NOMO-1 (cell line): ENCODE results near the gene RPS6KB2.

ENCODE experiments used
- DNase-seq, 2 experiments: peaks; one replicate each; lab custom pipeline; 2025; ENCODE audit not compliant: unreplicated experiment in 2 of 2; lab: John Stamatoyannopoulos, UW

The RPS6KB2 gene

DNA sequence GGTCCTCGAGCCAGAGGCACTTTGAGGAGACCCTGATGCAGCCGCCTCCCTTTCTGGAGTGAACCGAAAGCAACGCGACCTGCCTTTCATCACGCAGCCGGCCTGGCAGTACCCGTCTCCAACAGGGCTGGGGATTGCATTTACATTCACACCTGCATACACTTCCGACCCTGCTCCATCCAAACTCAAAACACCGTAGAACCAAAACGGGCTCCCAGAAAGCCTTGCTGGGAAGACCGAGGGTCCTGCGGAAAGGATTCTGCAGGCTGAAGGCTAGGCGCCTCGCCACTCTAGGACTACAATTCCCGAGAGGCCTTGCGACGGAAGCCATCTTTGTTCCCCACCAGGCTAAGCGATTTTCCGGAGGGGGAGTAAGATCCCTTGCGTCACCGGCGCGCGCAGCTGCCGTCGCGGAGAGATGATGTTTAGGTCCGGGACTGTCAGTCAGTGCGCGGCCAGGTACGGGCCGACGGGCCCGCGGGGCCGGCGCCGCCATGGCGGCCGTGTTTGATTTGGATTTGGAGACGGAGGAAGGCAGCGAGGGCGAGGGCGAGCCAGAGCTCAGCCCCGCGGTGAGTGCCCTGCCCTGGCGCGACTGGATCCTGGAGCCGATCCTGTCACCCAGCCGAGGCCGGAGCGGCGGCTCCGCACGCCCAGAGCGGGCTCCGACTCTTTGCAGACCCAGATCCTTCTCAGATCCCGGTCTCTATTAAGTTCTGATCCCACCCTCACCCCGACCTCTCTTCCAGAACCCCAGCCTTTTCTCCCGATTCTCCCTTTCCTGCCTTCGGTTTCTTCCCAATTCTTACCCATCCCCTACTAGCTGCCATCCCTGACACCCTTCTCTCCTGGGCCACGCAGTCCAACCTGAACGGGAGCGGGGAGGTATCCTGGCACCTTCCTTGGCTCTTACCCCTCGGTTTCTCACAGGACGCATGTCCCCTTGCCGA is at the start of gene RPS6KB2:
Gene RPS6KB2, plus strand, starts transcription at position 443 of the 950 bp plus-strand sequence. Its CDS starts 52 bp downstream, at position 495.
- peak; percentile 95 to 97 for DNase-seq

DNA sequence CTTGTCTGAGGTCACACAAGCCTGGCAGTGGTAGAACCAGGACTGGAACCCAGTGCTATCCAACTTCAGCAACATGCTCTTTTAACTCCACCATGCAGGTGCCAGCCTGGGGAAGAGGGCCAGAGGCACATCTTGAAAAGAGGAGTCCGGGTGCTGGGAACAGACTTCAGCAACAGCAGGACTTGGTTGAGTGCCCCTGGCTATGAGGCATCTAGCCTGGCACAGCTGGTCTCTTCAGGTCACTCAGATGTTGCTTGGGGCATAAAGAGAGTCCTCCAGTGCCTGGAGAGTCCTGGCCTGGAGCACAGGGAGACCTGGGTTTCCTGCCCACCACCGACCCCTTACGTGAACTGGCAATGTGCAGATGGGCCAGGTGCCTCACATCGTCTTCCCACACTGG is 49.8 kb upstream of the RPS6KB2 start:
- no peak for DNase-seq

DNA sequence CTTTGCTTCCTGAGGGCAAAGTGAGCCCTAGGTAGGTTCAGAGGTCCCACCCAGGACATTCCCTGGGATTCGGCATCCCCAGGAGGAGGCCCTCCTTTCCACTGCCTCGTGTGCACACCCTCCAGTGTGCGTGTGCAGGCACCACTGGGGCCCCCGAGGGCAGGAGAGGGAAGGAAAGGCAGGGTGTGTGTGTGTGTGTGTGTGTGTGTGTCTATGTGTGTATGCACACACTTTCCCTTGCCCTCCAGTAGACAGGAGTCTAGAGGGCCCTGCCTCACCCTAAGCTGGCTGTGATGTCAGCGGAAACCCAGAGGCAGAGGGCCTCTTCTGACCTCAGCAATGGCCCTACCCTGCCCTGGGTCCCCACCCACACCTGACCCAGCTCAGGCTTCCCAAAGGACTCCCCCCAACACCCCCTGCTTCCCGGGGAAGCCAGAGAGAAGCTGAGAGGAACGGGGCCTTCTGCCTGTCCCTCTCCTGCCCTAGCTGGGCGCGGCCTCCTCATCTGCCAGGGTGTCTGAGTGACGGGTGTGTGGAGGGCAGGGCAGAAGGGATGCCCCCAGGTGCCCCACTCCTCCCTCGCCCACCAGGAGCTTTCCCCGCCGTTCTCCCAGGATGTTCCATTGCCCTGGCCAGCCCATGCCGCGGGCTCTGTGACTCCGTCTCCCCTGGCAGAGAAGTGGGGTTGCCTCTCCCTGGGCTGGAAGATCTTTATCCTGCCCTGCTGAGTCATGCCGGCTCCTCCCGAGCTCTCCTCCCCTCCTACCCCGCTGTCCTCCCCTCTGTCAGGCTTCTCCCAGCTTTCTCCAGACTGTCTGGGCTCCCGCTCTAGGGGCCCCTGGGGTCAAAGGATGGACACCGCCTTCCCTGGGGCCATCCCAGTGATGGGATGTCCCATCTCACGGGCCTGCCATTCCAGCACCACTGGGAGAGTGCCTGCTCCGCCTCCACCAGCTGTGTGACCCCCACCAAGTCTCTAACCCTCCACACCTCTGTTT is 48.9 kb upstream of the RPS6KB2 start:
- no peak for DNase-seq

DNA sequence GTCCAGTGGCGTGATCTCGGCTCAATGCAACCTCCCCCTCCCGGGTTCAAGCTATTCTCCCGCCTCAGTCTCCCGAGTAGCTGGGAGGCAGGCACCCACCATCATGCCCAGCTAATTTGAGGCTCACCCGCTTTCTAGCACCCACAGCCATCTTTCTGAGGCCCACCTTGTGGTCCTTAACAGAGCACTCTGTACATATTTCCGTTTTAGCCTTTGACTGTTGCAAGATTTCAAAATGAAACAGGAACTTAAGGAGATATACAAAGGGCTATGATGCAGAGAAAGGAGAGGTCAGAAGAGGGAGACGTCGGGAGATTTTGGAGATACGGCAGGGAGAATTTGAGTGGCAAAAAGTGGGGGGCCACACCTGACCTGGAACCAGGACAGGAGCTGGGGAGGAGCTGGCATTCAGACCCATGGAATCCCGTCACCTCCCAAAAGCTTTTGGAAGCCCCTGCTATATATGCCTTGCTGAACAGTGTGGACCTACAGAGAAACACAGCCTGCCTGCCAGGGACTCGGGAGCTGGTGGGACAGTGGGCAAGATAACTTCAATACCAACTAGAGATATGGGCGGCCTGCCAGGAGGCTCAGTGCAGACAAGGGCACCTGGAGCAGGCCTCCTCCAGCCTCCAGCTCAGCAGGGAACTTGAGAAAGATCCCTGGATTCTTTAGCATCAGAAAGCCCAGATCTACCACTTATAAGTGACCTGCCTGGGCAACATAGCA is 46.9 kb upstream of the RPS6KB2 start:
- peak; percentile 75 to 91 for DNase-seq

DNA sequence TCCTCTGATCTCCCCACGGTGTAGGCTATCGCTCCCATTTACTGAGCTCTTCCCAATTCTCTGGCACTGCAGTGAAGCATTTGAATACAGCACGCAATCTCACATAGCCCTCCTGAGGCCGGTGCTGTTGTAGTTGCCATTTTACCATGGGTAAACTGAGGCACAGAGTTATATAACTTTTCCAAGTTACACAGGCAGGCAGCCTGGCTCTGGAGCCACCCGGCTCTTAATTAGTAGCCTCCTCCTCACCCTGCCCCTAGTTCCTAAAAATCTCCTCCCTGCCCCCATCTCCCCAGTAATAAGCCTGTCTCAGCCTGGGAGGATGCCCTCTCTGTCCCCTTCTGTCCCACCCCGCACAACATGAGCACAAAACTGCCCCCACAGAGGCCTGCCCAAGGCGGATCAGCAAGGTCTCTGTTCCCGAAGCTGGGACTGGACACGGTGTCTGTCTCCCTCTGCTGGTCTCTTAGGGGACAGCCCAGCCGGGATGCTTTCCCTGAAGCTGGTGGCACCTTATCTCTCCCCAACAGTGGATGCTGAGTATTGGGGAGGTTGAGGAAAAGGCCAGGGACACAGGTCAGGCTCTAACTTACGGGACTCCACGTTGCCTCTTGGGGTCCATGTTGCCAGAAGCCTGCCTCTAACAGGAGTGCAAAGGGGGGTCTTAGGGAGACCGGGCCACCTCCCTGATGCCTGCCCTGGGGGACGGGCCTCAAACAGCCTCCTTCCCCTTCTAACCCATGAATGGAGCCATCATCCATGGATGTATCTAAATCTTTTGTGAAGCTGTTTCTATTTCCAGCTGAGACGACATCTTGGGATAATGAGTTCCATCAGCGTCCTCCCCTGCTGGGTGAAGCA is 45.8 kb upstream of the RPS6KB2 start:
- DNase-seq, result peak; percentile 70 to 72

DNA sequence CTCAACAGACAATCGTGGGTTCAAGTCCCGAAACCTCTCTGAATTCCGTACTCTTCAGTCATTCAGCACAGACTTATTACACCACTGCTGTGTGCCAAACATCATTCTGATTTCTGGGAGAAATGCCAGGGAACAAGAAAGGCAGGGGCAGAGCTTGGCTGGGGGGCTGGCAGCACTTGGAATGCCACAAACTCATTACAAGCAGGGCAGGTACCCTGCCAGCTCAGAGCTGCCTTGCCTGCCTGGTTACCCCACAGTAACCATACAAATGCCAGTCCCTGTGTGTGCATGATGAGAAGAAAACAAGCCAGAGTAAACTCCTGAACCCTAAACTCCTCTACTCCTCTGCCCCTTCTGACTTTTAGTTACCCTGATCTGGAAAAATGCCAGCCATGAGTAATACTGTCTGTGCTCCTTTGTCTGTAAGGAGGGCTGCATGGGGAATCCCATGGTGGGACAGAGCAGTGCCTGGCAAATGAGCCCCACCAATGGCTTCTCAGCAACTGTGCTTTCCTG is 43.4 kb upstream of the RPS6KB2 start:
- DNase-seq, result no peak

DNA sequence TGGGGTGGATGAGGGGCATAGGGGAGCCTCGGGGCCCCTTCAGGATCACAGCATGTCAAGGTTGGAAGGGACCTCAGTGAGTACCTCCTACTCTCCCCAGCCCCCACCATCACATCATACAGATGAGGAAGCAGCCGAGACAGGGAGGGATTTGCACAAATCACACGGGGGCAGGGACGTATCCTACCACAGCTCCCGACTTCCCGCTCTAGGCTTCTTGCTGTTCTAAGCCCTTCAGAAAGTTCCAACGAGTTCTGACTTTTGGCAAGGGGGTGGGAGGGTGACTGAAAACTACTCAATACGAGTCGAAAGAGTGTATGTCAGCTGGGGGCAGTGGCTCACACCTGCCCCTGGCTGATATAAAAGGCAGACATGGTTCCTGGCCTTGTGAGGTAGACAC is 41.2 kb upstream of the RPS6KB2 start:
- DNase-seq, result no peak

DNA sequence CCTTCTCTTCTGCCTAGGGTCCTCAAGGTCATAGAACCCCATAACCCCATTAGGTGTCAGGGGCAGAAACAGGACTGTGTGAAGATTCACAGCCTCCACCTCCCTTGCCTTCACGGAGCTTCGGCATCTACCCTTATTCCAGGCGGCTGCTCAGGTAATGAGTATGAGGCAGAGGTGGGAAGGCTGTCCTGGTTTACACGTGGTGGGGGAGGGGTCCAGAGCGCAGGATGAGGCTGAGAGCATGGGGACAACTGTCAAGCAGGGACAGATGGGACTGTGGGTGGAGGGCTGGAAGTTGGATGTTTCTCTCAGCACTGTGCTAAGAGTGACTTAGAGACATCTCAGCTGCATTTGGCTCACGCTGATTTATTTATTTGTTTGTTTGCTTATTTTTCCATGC is 40.8 kb upstream of the RPS6KB2 start:
- DNase-seq, result no peak

DNA sequence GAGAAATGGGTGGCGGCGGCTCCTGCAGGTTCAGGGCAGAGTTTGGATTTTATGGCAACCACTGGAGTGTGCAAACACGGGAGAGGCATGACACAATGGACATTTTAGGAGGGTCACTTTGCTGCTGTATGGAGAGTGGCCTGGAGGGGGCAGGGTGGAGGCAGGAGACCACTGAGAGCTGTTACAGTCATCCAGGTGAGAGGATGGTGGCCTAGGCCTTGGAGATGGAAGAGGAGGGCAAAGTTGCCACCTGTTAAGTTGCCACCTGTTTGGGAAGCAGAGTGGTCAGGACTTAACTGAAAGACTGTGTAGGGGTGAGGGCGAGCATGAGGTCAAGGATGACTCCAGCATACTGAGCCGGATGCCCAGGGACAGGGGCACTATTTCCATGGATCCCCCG is 38.8 kb upstream of the RPS6KB2 start:
- DNase-seq, result peak; percentile 23 to 32

DNA sequence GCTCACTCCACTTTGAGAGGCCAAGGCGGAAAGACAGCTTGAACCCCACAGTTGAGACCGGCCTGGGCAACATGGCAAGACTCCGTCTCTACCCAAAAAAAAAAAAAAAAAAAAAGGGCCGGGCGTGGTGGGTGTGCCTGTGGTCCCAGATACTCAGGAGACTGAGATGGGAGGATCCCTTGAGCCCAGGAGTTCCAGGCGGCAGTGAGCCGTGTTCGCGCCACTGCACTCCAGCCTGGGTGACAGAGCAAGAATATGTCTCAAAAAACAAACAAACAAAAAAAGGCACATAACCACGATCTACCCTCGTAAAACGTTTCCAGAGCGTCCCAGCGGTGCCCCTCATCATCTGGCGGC is 37.4 kb upstream of the RPS6KB2 start:
- no peak for DNase-seq

DNA sequence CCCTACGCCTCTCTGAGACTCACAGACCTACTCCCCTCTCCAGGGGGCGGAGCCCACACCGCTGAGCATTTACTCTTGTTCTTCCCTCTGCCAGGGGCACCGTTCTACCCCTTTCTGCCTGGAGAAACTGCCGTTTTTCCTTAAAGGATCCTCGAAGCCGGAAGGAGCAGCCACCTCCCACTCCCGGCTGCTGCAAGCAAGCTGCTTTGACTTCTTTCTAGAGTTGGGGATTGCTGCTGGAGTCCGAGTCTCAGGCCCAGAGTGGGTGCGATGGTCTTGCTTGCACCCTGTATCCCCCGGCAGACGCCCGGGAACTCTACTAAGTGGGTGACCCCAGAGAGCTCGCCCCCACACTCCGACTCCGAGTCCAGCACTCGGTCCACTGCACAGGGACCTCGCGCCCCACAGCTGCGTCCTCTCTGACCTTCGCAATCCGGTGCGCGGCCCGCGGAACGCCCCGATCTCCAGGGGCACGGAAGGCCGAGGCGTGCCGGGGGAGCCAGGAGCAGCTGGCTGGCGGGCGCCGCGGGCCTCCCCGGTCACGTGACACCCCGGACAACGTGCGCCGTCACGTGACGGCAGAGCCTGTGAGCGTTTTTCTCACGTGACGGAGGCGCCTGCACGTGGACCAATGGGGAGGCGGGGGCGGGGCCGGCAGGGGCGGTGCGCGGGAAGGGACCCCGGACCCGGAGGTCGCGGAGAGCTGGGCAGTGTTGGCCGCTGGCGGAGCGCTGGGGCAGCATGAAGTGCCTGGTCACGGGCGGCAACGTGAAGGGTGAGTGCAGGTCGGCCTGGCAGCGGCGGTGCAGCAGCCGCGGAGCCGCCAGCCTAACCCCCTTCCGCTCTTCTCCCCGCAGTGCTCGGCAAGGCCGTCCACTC is 36.8 kb upstream of the RPS6KB2 start, which contains the start of gene RAD9A:
Gene RAD9A, plus strand, starts transcription at position 683 of the 879 bp plus-strand sequence. Its CDS starts 59 bp downstream, at position 742.
- DNase-seq, result peak; percentile 89 to 90

DNA sequence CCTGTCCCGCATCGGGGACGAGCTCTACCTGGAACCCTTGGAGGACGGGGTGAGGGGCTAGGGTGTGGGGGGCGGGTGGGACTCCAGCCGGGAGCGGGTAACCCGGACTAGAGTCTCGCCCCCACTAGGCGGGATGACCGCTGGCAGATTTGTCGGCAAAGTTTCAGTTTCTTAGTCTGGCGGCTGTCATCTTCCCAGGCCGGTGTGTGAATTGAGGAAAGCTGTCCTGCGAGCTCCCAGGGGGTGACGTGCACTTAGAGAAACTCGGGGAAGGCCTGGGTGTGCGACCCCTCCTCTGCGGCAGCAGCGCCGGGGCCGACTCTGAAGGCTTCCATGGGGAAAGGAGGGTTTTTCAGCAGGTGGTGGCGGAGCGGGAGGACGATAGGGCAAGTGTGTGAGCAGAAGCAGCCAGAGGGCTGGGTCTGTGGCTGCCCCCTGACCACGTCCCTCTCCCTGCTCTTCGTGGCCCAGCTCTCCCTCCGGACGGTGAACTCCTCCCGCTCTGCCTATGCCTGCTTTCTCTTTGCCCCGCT is 36.0 kb upstream of the RPS6KB2 start:
- DNase-seq, result no peak

DNA sequence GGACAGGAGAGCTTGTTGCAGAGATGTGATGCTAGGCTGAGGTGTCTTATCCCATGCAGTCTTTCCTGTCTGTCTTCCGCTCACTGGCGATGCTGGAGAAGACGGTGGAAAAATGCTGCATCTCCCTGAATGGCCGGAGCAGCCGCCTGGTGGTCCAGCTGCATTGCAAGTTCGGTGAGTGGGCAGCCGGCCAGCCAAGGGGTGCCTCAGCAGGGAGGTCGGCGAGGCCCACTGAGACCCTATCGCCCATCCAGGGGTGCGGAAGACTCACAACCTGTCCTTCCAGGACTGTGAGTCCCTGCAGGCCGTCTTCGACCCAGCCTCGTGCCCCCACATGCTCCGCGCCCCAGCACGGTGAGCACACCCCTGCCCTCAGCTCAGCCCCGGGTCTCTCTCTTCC is 34.9 kb upstream of the RPS6KB2 start:
- no peak for DNase-seq

DNA sequence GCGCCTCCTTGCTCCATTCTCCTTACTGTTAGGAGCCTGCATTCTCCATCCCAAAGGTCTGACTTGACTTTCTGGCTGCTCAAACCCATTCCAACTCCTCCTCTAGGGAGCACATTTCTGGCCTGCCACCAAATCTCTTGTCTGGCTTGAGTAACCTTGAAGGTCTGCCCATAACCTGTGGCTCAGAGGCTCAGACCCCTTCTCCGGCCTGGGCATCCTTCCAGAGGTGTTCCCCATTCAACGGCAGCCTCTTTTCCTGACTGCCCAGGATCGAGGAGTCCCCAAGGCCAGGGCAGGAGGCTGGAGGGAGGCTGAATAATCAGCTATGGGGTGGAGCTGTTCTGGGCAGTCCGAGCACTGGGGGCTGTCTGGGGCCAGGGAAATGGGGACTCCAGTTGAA is 34.3 kb upstream of the RPS6KB2 start:
- no peak for DNase-seq

DNA sequence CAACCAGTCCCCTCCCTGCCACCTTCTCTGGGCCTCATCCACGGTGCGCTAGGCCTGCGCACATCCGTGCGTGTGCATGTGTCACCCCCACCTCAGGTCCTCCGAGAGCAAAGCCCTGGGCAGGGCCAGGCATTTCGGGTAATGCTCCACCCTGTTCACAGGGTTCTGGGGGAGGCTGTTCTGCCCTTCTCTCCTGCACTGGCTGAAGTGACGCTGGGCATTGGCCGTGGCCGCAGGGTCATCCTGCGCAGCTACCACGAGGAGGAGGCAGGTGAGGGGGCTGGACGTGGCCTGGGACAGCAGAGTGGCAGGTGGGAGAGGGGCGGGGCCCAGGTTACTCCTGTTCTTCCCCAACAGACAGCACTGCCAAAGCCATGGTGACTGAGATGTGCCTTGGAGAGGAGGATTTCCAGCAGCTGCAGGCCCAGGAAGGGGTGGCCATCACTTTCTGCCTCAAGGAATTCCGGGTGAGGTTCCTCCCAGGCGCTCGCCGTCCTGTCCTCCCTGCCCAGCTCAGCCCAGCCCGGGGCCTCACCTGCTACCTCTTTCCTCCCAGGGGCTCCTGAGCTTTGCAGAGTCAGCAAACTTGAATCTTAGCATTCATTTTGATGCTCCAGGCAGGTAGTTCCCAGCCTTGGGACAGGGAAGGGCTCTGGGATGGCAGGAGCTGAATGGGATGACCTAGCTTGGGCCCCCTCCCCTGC is 32.6 kb upstream of the RPS6KB2 start:
- DNase-seq, result no peak

DNA sequence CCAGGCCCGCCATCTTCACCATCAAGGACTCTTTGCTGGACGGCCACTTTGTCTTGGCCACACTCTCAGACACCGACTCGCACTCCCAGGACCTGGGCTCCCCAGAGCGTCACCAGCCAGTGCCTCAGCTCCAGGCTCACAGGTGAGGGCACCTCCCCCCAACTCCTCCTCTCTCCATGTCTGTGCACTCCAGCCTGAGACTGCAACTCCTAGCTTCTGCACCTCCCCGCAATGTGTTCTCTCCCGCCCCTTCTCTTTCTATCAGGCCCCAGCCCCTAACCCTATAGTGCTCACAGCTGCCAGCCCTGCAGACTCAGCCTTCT is 32.1 kb upstream of the RPS6KB2 start:
- DNase-seq, result no peak

DNA sequence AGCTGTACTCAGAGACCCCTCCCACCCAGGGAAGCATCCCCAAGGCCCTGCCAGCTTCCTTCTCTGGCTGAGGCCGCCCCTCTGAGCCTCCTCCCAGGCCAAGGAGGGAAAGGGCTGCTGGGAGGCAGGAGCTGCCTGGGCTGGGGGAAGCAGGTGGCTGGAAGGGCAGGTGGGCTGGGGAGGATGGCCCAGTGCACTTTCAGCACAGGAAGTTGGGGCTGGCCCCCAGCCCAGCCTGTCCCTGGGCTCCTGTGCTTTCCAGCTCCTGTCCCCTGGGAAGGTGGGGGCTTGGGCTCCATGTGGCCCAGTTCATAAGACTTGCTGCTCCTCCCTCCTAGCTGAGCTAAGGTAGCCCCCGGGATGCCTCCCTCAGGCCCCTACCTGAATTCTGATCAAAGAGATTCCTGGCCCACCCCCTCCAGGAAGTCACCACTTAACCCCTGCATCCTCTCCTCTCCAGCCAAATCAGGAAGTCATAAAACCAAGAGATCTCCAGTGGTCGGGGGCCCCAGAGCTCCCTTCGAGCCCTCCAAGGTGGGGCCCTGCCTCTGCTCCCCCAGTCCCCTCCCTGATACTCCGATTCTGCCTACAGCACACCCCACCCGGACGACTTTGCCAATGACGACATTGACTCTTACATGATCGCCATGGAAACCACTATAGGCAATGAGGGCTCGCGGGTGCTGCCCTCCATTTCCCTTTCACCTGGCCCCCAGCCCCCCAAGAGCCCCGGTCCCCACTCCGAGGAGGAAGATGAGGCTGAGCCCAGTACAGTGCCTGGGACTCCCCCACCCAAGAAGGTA is 31.5 kb upstream of the RPS6KB2 start:
- no peak for DNase-seq
